ENCODE data around the gene SPATA16. TPM values are rescaled to one million over a fixed set of nuclear protein-coding genes. Genes with fewer than 3 reads are reported as not detected.

SPATA16 gene
- total RNA-seq, 1 donor from 2014 or later = not detected

DNA sequence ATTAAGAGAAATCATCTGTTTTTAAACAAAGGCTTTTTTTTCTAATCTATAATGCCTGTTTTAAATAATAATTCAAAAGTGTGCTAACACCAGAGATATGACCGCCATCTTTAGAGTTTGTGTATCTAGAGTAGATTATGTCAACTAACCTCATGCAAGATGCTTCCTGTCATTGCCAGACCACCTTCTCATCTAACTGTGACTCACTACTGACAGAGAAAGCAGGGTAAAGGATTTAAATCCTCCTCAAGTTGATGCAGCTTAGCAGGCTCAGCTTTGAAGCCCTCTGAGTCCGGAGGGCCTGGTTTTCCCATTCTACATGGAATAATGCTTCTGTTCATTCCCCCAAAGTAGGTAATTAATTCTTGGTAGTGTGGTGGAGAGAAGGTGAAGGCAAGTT lies 282.0 kb downstream of the SPATA16 start:
- DNase-seq (ENCODE audit: low spot score) = no peak
- Mint-ChIP-seq H3K27ac (ENCODE audit: unreplicated experiment) (no peak overlapping the region), H3K9me3 (ENCODE audit: low read depth) (peaks cover 3% of the 10 kb centered on the region), H3K27me3 (ENCODE audit: low read depth) (no peaks in the 10 kb centered on the region), H3K4me1 (ENCODE audit: low read depth) (peaks cover 8% of the 10 kb centered on the region), H3K36me3 (ENCODE audit: low read depth) (no peaks in the 10 kb centered on the region), H3K4me3 (ENCODE audit: unreplicated experiment) (no peak overlapping the region)
- TF ChIP-seq CTCF (IDR thresholded peaks at IDR 0.05) = no peak

GRCh38 chr3:172856795-172857742 lies 284.0 kb downstream of the SPATA16 start:
- no peak for TF ChIP-seq CTCF (IDR thresholded peaks at IDR 0.05)
- no peak for DNase-seq (ENCODE audit: low spot score)
- H3K27ac Mint-ChIP-seq (ENCODE audit: unreplicated experiment) = no peak overlapping the region
- H3K36me3 Mint-ChIP-seq (ENCODE audit: low read depth) = no peaks in the 10 kb centered on the region
- H3K4me3 Mint-ChIP-seq (ENCODE audit: unreplicated experiment) = no peak overlapping the region
- no peaks in the 10 kb centered on the region for H3K27me3 Mint-ChIP-seq (ENCODE audit: low read depth)
- H3K4me1 Mint-ChIP-seq (ENCODE audit: low read depth) = peaks cover 8% of the 10 kb centered on the region
- no peaks in the 10 kb centered on the region for H3K9me3 Mint-ChIP-seq (ENCODE audit: low read depth)

DNA sequence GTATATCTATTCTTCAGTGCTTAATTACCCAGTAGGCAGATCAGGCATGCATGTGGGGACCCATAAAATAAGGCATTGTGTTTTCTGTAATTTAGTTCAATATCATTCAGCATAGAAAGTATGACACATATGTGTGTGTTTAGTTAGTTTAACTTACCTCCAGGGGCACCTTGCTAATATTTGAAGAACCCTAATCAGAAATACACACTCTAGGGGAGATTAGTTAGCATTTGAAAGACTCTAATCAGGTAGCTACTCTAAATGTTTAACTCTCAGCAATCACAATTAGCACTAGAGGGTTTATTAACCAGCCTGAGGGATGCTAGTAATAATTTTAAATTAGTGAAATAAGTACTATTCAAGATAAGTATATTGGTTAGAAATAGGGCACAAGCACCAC lies 286.0 kb downstream of the SPATA16 start:
- H3K27ac Mint-ChIP-seq (ENCODE audit: unreplicated experiment) = no peak overlapping the region
- no peaks in the 10 kb centered on the region for H3K36me3 Mint-ChIP-seq (ENCODE audit: low read depth)
- H3K4me3 Mint-ChIP-seq (ENCODE audit: unreplicated experiment) = no peak overlapping the region
- no peak for TF ChIP-seq CTCF (IDR thresholded peaks at IDR 0.05)
- no peaks in the 10 kb centered on the region for H3K27me3 Mint-ChIP-seq (ENCODE audit: low read depth)
- no peaks in the 10 kb centered on the region for H3K9me3 Mint-ChIP-seq (ENCODE audit: low read depth)
- DNase-seq (ENCODE audit: low spot score) = no peak
- H3K4me1 Mint-ChIP-seq (ENCODE audit: low read depth) = peaks cover 8% of the 10 kb centered on the region

GRCh38 chr3:172853921-172854666 lies 286.9 kb downstream of the SPATA16 start:
- Mint-ChIP-seq H3K27me3 (ENCODE audit: low read depth) (no peaks in the 10 kb centered on the region), H3K9me3 (ENCODE audit: low read depth) (no peaks in the 10 kb centered on the region), H3K36me3 (ENCODE audit: low read depth) (no peaks in the 10 kb centered on the region), H3K4me3 (ENCODE audit: unreplicated experiment) (no peak overlapping the region), H3K4me1 (ENCODE audit: low read depth) (peaks cover 7% of the 10 kb centered on the region), H3K27ac (ENCODE audit: unreplicated experiment) (no peak overlapping the region)
- DNase-seq (ENCODE audit: low spot score) = no peak
- no peak for TF ChIP-seq CTCF (IDR thresholded peaks at IDR 0.05)

GRCh38 chr3:172853005-172853404 lies 288.0 kb downstream of the SPATA16 start:
- Mint-ChIP-seq H3K27me3 (ENCODE audit: low read depth) (no peaks in the 10 kb centered on the region), H3K4me3 (ENCODE audit: unreplicated experiment) (no peak overlapping the region), H3K9me3 (ENCODE audit: low read depth) (no peaks in the 10 kb centered on the region), H3K27ac (ENCODE audit: unreplicated experiment) (no peak overlapping the region), H3K36me3 (ENCODE audit: low read depth) (no peaks in the 10 kb centered on the region), H3K4me1 (ENCODE audit: low read depth) (peaks cover 11% of the 10 kb centered on the region)
- TF ChIP-seq CTCF (IDR thresholded peaks at IDR 0.05) = no peak
- no peak for DNase-seq (ENCODE audit: low spot score)

Measured in chondrocyte (in vitro differentiated cells).